LNCaP clone FGC (cell line): ENCODE data around the gene ASB13.

Source experiments
- DNase-seq: peaks from one replicate; pipeline ENCODE4 v3.0.0-alpha.2; 2011; ENCODE audit warnings: low read depth
- H3K4me3 ChIP-seq: 2 replicates; pipeline ENCODE4 v1.5.1; 2011; ENCODE audit warnings: mild to moderate bottlenecking, low read depth, low read length, control low read depth
- CTCF ChIP-seq: IDR thresholded peaks from 2 replicates; pipeline ENCODE4 v1.5.1; 2012; ENCODE audit warnings: mild to moderate bottlenecking; ENCODE audit not compliant: control insufficient read depth, insufficient read depth; ENCODE audit errors: extremely low read depth

ASB13 gene

GRCh38 chr10:5607594-5607993 is 58.8 kb downstream of the ASB13 start:
- no peak overlapping the region for H3K4me3 ChIP-seq
- TF ChIP-seq CTCF, result no peak
- DNase-seq, result no peak

GRCh38 chr10:5606864-5607263 is 59.5 kb downstream of the ASB13 start:
- H3K4me3 ChIP-seq, result no peak overlapping the region
- no peak for TF ChIP-seq CTCF
- no peak for DNase-seq

- no peak for DNase-seq
- no peak overlapping the region for H3K4me3 ChIP-seq
- no peak for TF ChIP-seq CTCF
These were observed 60.1 kb downstream of the ASB13 start for GRCh38 chr10:5606321-5606720.

- TF ChIP-seq CTCF, result no peak
- no peak for DNase-seq
- H3K4me3 ChIP-seq, result no peak overlapping the region
These were observed 61.4 kb downstream of the ASB13 start for GRCh38 chr10:5604961-5605360.

- H3K4me3 ChIP-seq, result no peak overlapping the region
- TF ChIP-seq CTCF, result no peak
- no peak for DNase-seq
These were observed 62.0 kb downstream of the ASB13 start for GRCh38 chr10:5604236-5604925.

- no peak for DNase-seq
- H3K4me3 ChIP-seq, result no peak overlapping the region
- no peak for TF ChIP-seq CTCF
These were observed 62.6 kb downstream of the ASB13 start for GRCh38 chr10:5603848-5604170.
